GM15510 (cell line): ENCODE measurements around the gene CSNK1D.

Source experiments
- POLR2A ChIP-seq: IDR thresholded peaks from 3 replicates; pipeline ENCODE4 v1.6.1; 2011; ENCODE audit warnings: borderline replicate concordance; ENCODE audit not compliant: insufficient read length; ENCODE audit errors: extremely low read depth

The CSNK1D gene

GRCh38 chr17:82244413-82245133 lies 28.9 kb downstream of the CSNK1D start:
- TF ChIP-seq POLR2A, result no peak

DNA sequence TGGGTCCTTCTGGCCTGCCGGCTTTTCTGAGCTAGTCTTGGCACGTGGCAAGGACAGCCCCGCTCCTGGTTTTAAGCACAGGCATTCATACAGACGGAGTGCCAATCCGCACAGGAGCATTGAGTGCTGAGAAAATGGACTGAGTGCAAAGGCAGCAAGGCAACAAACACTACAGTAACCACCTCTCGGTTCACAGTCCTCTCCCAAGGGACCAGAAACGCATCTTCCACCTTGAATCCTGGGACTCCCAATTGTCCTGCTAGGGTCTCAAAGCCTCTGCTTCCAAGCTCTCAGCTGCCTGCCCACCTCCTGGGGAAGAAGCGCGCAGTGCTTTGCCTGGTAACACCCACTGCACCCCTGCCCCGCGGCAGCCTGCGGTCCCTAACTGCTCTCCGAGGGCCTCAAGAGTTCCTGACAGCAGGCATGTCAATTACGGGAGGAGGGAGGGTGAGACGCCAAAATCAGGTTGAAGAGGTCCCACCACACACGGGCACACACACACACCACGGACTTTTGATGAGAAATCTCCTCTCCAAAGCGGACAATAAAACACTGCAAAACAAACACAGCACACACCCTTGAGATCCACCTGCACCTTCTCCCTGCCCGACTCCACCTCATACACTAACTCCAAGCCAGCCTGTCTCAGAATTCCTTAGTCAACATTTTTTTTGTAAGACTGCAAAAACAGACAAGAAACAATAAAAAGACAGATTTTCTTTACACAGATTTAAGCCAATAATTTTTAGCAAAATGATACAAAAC lies 29.7 kb downstream of the CSNK1D start:
- no peak for TF ChIP-seq POLR2A

DNA sequence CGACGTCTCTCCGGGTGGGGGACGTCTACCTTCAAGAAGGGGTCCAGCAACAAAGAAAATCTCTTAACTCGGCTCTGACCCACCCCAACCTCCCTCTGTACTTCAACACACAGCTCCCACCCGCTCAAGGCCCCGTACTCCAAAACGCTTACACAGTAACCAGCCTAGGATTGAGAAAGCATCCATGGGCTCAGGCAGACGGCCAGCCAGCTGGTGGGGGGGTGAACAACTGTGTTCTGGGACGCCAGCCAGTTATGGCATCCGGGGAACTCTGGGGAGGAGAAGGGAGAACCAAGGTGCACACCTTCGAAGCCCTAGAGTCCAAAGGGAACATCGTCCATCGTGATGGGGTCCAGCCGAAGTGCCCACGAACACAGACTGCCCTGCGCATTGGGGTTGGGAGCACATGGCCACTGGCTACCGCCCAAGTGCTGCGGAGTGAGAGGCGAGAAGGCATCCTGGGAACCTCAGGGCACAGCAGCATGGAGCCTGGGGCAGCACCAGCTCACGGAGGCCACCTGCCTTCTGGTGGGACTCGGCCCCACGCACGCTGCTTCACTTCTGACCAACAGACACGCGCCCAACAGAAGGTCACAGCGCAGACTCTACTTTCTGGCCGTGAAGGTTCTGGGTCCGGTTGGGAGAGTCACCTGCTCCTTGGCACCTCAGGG lies 30.4 kb downstream of the CSNK1D start:
- TF ChIP-seq POLR2A, result no peak

DNA sequence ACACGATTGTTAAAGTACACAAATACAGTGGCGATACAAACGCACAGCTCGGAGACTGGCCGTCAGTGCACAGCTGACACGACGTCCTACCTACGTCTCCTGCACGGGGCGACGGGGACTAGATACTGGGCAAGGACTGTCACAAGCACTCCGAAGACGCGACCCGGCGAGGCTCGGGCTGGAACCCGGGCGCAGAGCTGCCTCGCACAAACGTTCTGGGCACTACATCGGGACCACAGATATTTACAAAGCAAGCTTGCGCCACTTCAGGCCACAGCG lies 30.9 kb downstream of the CSNK1D start:
- TF ChIP-seq POLR2A, result no peak

DNA sequence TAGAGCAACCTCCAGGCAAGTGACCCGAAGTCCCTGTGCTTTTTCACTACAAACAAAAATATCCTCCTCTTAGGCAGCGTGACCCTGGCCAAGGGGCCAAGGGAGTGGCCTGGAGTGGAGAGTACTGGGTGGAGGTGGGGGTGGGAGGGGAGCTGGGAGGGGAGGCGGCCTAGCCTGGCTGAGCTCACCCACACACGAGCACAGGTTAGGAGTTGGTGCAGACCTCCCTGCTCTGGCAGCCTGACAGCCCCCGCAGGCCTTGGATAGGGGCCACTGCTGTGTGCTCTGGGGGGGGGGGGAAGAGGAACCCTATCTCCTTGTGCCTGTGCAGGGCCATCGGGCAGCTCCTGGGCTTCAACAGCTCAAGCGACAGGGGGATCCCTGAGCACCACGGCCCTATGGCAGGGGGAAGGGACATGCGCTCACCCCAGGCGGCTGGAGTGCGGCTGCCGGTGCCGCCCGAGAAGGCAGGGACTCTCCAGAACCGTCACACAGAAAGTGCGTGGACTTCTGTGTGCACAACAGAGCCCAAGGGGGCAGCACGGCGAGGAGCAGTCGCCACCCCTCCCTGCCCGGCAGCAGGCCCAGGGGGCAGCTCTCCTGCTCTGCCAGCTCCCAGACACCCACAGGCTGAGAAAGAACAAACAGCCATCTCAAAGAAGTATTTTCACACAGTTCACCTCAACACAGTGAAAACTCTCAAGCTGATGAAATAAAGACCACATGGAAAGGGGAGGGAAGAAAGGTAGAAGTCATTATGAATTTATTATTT lies 31.4 kb downstream of the CSNK1D start:
- TF ChIP-seq POLR2A, result no peak

- no peak for TF ChIP-seq POLR2A
Observed at GRCh38 chr17:82241183-82241925, 32.1 kb downstream of the CSNK1D start.

DNA sequence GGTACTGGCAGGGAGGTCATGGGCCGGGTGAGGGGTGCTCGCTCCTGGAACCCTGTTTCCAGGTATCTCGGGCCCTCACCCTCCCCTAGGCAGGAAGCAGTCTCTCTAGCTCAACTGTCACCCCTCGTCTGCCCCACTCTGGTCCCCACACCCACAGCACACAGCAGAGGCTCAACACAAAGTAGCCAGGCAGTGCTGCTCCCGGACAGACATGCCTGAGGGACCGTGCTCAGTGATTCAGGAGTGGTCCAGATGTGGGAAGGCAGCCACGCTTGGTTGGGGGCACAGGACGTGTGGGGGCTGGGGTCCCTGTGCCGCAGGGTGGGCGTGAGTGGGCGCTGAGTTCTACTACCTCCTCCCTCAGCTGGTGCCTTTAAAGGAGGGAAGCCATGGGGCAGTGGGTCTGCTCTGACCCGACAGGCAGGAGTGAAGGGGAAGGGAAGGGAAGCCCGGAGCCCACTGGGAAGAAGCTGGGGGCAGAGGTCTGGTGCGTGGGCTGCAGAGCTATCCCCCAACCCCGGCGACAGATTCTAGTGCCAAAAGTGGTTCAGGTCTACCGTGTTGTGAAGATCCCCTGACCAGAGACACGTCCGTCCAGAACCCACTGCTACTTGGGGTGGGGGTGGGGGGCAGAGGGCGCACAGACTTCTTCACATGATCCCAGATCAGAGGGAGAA lies 32.9 kb downstream of the CSNK1D start:
- TF ChIP-seq POLR2A, result no peak

DNA sequence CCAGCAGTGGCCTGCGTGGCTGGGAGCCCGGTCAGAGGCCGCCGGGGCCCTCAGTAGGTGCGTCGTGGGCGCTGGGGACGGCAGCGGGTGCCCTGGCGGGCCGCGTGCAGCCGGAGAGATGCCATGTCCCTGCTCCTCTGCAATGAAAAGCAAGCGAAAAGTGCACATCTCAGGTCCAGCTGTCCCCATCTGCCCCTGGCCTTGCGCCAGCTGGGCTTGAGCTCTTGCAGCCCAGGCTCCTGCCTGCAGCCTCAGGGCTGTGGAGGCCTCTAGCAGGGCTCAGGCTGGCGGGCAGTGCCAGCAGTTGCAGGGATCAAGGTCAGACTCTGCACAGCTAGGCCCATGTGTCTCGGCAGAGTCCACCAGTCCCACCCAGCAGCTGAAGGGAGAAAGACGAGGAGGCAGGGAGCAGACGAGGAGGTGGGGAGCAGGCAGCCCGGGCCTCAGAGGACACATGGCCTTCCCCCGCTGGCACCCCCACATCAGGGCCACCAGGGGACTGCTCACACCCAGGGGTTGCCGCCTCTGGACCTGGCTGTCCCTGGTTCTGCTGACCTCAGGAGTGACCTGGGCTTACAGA lies 33.5 kb downstream of the CSNK1D start:
- TF ChIP-seq POLR2A, result no peak

DNA sequence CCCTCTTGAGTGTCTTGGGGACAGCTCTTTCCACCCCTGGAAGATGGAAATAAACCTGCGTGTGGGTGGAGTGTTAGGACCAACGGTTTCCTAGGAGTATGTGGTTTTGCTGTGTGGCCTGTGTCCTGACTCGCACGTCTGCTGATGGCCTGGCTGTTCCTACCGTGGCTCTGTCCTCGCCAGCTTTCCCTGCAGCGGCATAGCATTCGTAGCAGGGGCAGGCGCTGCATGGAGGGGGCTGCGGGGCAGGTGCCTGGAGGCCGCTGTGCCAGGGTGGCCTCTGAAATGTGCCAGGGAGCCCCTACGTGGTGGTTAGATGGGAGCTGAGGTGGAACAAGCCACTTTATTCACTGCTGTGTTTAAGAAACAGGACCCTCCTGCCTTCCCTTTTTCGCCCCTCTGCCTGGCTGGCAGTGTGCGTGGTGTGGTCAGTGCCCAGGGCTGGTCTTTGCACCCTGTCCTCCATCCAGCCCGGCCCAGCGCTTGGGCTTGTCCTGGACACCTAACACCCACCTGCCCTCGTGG lies 34.0 kb downstream of the CSNK1D start:
- no peak for TF ChIP-seq POLR2A

DNA sequence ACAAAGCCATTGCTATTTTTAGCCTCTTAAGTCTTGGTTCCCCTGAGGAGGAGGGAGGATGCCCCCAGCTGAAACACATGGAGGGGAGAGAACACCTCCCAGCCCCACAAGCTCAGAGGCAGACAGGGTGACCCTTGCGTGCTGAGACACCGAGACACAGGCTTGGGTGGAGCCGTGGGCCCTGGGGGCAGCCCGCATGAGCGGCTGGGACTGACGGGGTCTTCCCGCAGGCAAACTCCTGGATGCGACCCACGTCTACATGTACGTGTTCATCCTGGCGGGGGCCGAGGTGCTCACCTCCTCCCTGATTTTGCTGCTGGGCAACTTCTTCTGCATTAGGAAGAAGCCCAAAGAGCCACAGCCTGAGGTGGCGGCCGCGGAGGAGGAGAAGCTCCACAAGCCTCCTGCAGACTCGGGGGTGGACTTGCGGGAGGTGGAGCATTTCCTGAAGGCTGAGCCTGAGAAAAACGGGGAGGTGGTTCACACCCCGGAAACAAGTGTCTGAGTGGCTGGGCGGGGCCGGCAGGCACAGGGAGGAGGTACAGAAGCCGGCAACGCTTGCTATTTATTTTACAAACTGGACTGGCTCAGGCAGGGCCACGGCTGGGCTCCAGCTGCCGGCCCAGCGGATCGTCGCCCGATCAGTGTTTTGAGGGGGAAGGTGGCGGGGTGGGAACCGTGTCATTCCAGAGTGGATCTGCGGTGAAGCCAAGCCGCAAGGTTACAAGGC lies 34.9 kb downstream of the CSNK1D start:
- no peak for TF ChIP-seq POLR2A

DNA sequence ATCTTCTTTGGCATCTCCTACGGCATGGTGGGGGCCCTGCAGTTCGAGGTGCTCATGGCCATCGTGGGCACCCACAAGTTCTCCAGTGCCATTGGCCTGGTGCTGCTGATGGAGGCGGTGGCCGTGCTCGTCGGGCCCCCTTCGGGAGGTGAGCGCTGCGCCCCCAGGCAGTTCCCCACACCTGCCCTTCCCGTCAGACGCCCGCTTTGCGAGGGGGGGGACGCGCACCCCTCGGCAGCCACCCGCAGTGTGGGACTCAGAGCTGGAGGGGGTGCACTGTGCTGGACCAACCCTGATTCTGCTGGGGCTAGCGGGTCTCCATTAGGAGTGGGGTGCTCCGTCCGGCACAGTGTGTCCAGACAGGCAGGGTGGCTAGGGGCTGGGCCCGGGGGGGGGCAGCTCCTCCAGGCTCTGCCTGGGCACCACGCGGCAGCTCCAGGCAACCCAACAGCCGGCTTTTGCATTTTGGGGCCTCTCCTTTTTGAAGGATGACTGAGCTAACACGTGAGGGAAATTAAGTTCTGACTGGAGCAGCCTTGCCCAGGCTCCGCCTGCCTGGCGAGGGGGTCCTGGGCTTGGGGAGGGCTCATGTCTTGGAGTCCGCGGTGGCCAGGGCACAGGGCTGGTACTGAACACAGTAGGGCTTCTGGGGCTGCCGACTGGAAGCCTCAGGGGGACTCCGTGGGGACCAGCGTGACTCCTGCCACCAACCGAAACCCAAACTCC lies 35.6 kb downstream of the CSNK1D start:
- TF ChIP-seq POLR2A, result no peak

DNA sequence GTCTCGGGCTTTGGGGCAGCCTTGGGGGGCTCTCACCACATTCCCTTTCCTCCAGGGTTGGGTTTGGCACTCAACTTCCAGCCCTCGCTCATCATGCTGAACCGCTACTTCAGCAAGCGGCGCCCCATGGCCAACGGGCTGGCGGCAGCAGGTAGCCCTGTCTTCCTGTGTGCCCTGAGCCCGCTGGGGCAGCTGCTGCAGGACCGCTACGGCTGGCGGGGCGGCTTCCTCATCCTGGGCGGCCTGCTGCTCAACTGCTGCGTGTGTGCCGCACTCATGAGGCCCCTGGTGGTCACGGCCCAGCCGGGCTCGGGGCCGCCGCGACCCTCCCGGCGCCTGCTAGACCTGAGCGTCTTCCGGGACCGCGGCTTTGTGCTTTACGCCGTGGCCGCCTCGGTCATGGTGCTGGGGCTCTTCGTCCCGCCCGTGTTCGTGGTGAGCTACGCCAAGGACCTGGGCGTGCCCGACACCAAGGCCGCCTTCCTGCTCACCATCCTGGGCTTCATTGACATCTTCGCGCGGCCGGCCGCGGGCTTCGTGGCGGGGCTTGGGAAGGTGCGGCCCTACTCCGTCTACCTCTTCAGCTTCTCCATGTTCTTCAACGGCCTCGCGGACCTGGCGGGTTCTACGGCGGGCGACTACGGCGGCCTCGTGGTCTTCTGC lies 36.3 kb downstream of the CSNK1D start:
- no peak for TF ChIP-seq POLR2A
